CD4-positive, alpha-beta T cell treated with Interleukin-1 beta for 1 hour (primary cell): ENCODE results near the gene ZBTB7C.

Source experiments
- DNase-seq, 2 donors: peaks; one replicate each; pipeline ENCODE4 v3.0.0-alpha.2; 2020 to 2022

The ZBTB7C gene

GRCh38 chr18:47978141-47978540 is 431.0 kb downstream of the ZBTB7C start:
- no peak for DNase-seq
